Neuronal stem cell (in vitro differentiated cells): ENCODE measurements around the gene PSORS1C1.

ENCODE experiments used
- DNase-seq: peaks from one replicate; pipeline ENCODE4 v3.0.0-alpha.2; 2013; ENCODE audit warnings: low spot score
- H2AFZ ChIP-seq: one replicate; pipeline ENCODE4 v1.6.1; 2013; ENCODE audit warnings: mild to moderate bottlenecking, low read length, inconsistent platforms
- H2AK5ac ChIP-seq: 2 replicates; pipeline ENCODE4 v1.6.1; 2013; ENCODE audit warnings: low read depth, mild to moderate bottlenecking, inconsistent platforms, low read length, moderate library complexity, mixed read lengths
- H2BK120ac ChIP-seq: 2 replicates; pipeline ENCODE4 v1.6.1; 2013; ENCODE audit warnings: low read depth, mild to moderate bottlenecking, inconsistent platforms, low read length, moderate library complexity, mixed read lengths
- H2BK12ac ChIP-seq: one replicate; pipeline ENCODE4 v1.6.1; 2013; ENCODE audit warnings: low read length, inconsistent platforms
- H2BK15ac ChIP-seq: 2 replicates; pipeline ENCODE4 v1.6.1; 2013; ENCODE audit warnings: mild to moderate bottlenecking, low read length, inconsistent platforms, mixed read lengths
- H2BK5ac ChIP-seq: one replicate; pipeline ENCODE4 v1.6.1; 2013; ENCODE audit warnings: inconsistent platforms, mild to moderate bottlenecking, low read length, moderate library complexity
- H3K14ac ChIP-seq: one replicate; pipeline ENCODE4 v1.6.1; 2013; ENCODE audit warnings: low read length, inconsistent platforms
- H3K18ac ChIP-seq: 2 replicates; pipeline ENCODE4 v1.6.1; 2013; ENCODE audit warnings: low read length, inconsistent platforms
- H3K23ac ChIP-seq: 2 replicates; pipeline ENCODE4 v1.6.1; 2013; ENCODE audit warnings: low read depth, mild to moderate bottlenecking, mixed read lengths, low read length, inconsistent platforms; ENCODE audit not compliant: poor library complexity
- H3K27ac ChIP-seq: replicated peaks from 3 replicates; pipeline ENCODE4 v1.5.1; 2013; ENCODE audit warnings: low read length, inconsistent platforms
- H3K27me3 ChIP-seq, 3 experiments: 2 replicates each; pipeline ENCODE4 v1.6.1; 2013; ENCODE audit warnings: low read length in 3 of 3, mild to moderate bottlenecking in 2 of 3, inconsistent platforms in 1 of 3, low read depth in 1 of 3, mixed read lengths in 1 of 3, moderate library complexity in 1 of 3; ENCODE audit not compliant: control insufficient read depth in 3 of 3, insufficient read depth in 3 of 3
- H3K36me3 ChIP-seq, 2 donors: replicated peaks in 1 of 2; 2 replicates each; pipeline ENCODE4 v1.6.1; 2013; ENCODE audit warnings: low read length in 2 of 2; ENCODE audit not compliant: control insufficient read depth in 2 of 2, insufficient read depth in 2 of 2
- H3K4ac ChIP-seq: 2 replicates; pipeline ENCODE4 v1.6.1; 2013; ENCODE audit warnings: inconsistent platforms, mild to moderate bottlenecking, low read length, moderate library complexity
- H3K4me1 ChIP-seq, 2 donors: 1 replicate in 1 of 2; 2 replicates in 1 of 2; pipeline ENCODE4 v1.6.1; 2013; ENCODE audit warnings: low read length in 2 of 2, low read depth in 1 of 2; ENCODE audit not compliant: control insufficient read depth in 2 of 2, insufficient read depth in 1 of 2
- H3K4me2 ChIP-seq: one replicate; pipeline ENCODE4 v1.6.1; 2013; ENCODE audit warnings: mild to moderate bottlenecking, low read length, inconsistent platforms; ENCODE audit not compliant: insufficient read depth, poor library complexity, severe bottlenecking
- H3K4me3 ChIP-seq, 2 donors: 2 replicates each; pipeline ENCODE4 v1.5.1; 2013; ENCODE audit warnings: low read length in 2 of 2, mild to moderate bottlenecking in 2 of 2, inconsistent platforms in 1 of 2, moderate library complexity in 1 of 2
- H3K79me1 ChIP-seq: one replicate; pipeline ENCODE4 v1.6.1; 2013; ENCODE audit warnings: low read depth, mild to moderate bottlenecking, inconsistent platforms, low read length, moderate library complexity
- H3K9ac ChIP-seq: one replicate; pipeline ENCODE4 v1.6.1; 2013; ENCODE audit warnings: mild to moderate bottlenecking, low read depth, low read length, inconsistent platforms; ENCODE audit not compliant: poor library complexity
- H3K9me3 ChIP-seq, 2 donors: replicated peaks in 1 of 2; 2 replicates each; pipeline versions ENCODE3 to v1.6.1; 2013; ENCODE audit warnings: low read length in 2 of 2, mild to moderate bottlenecking in 2 of 2, inconsistent platforms in 1 of 2, low read depth in 1 of 2, mixed read lengths in 1 of 2, moderate library complexity in 1 of 2; ENCODE audit not compliant: control insufficient read depth in 2 of 2, insufficient read depth in 1 of 2
- H4K8ac ChIP-seq: one replicate; pipeline ENCODE4 v1.6.1; 2013; ENCODE audit warnings: low read depth, mild to moderate bottlenecking, inconsistent platforms, low read length, moderate library complexity
- H4K91ac ChIP-seq: one replicate; pipeline ENCODE4 v1.6.1; 2013; ENCODE audit warnings: low read length, low read depth, mild to moderate bottlenecking, inconsistent platforms; ENCODE audit not compliant: poor library complexity
- WGBS, 2 donors: extraction: QIAGEN DNeasy Blood & Tissue Kit; methylation state at CpG; one replicate each; pipeline ENCODE4 v1.1.7; 2013; ENCODE audit warnings: missing lambda C conversion rate in 2 of 2, mixed read lengths in 1 of 2; ENCODE audit not compliant: insufficient read length in 2 of 2, insufficient replicate concordance in 1 of 2; ENCODE audit errors: extremely low coverage in 2 of 2; 5-methylcytosine and 5-hydroxymethylcytosine counted together

PSORS1C1 gene

DNA sequence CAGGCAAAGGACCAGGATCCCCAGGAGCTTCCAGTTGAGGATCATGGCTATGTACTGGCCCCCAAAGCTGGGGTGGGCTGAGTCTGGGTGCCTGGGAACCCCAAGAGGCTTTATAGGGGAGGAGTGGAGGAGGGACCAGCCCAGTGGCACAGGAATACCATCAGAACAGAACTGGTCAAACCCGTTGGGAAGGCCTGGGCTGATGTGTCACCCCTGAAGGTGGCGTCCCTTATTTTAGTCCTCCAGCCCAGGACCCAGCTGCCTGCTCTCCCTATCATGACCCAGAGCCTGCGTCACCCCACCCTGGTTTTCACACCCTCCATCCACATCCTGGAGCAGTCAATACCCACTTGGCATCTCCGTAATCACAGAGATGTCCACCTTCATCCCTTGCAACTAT lies 24.4 kb downstream of the PSORS1C1 start, which contains the start of gene PSORS1C2:
Gene PSORS1C2, minus strand, starts transcription at position 85 of the 400 bp plus-strand sequence. Its CDS starts 40 bp downstream, at position 45.
- H3K14ac ChIP-seq: no peak within 1 kb of the TSS
- peak within 1 kb of the TSS; percentile 20 for H2BK5ac ChIP-seq
- no peak within 1 kb of the TSS for H3K27ac ChIP-seq
- no peak within 1 kb of the TSS for H4K8ac ChIP-seq
- peak within 1 kb of the TSS; percentile 16 for H2BK12ac ChIP-seq
- peak within 1 kb of the TSS; percentile 62 for H4K91ac ChIP-seq
- H2AFZ ChIP-seq: peak within 1 kb of the TSS; percentile 72
- H3K9me3 ChIP-seq: peaks cover 0 to 3% of the 10 kb centered on the region in 2 donors
- H3K79me1 ChIP-seq: no peaks in the 10 kb centered on the region
- WGBS, 2 donors: no CpG with 5 or more reads among the region's 4 CpGs
- H3K4me3 ChIP-seq: no peak within 1 kb of the TSS
- peaks cover 4 to 18% of the 10 kb centered on the region in 2 donors for H3K36me3 ChIP-seq
- no peak within 1 kb of the TSS for H3K4me2 ChIP-seq
- no peaks in the 10 kb centered on the region for H3K27me3 ChIP-seq
- no peak within 1 kb of the TSS for H3K9ac ChIP-seq
- H3K4me1 ChIP-seq: peaks cover 2 to 13% of the 10 kb centered on the region in 2 donors
- H3K23ac ChIP-seq: no peak within 1 kb of the TSS
- no peak for DNase-seq
- peak within 1 kb of the TSS; percentile 72 for H2AK5ac ChIP-seq
- peak within 1 kb of the TSS; percentile 84 for H2BK120ac ChIP-seq
- no peak within 1 kb of the TSS for H3K4ac ChIP-seq
- H3K18ac ChIP-seq: peak within 1 kb of the TSS; percentile 62
- H2BK15ac ChIP-seq: no peak within 1 kb of the TSS

DNA sequence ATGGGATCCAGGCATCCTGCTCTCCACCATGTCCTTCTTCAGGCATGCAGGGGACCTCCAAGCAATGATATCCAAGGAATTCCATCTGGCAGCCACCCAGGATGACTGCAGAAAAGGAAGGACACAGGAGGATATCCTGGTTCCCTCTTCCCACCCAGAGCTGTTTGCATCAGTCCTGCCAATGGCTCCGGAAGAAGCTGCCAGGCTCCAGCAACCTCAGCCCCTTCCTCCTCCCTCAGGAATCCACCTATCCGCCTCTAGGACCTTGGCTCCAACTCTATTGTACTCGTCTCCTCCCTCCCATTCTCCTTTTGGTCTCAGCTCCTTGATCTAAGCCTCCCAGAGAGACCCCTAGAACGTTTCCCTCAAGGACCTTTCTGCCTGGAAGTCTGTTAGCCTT lies 25.0 kb downstream of the PSORS1C1 start:
- Histone ChIP-seq H3K9me3 (peaks cover 0 to 3% of the 10 kb centered on the region in 2 donors), H2BK12ac (no peak overlapping the region), H3K79me1 (no peaks in the 10 kb centered on the region), H2BK15ac (no peak overlapping the region), H3K27ac (no peak overlapping the region), H4K8ac (no peak overlapping the region), H2BK120ac (no peak overlapping the region), H3K4me2 (no peak overlapping the region), H3K4me3 (no peak overlapping the region), H4K91ac (peak overlapping the region; percentile 62), H3K9ac (no peak overlapping the region), H2AK5ac (no peak overlapping the region), H3K36me3 (peaks cover 9 to 25% of the 10 kb centered on the region in 2 donors), H3K4ac (no peak overlapping the region), H3K18ac (peak overlapping the region; percentile 52), H2BK5ac (no peak overlapping the region), H3K4me1 (peaks cover 2 to 13% of the 10 kb centered on the region in 2 donors), H3K23ac (no peak overlapping the region), H3K27me3 (no peaks in the 10 kb centered on the region), H3K14ac (no peak overlapping the region), H2AFZ (peak overlapping the region; percentile 72)
- WGBS, 2 donors: no CpG with 5 or more reads among the region's 4 CpGs
- no peak for DNase-seq

GRCh38 chr6:31140643-31141042 lies 26.0 kb downstream of the PSORS1C1 start:
- Histone ChIP-seq H3K18ac (no peak overlapping the region), H3K9me3 (peaks cover 0 to 3% of the 10 kb centered on the region in 2 donors), H3K79me1 (no peaks in the 10 kb centered on the region), H3K23ac (peak overlapping the region; percentile 10), H2BK15ac (no peak overlapping the region), H3K4ac (no peak overlapping the region), H3K9ac (no peak overlapping the region), H3K14ac (no peak overlapping the region), H4K91ac (no peak overlapping the region), H3K4me1 (peaks cover 2 to 13% of the 10 kb centered on the region in 2 donors), H2BK5ac (no peak overlapping the region), H2BK12ac (no peak overlapping the region), H3K27me3 (no peaks in the 10 kb centered on the region), H3K4me3 (no peak overlapping the region), H2BK120ac (no peak overlapping the region), H2AFZ (no peak overlapping the region), H2AK5ac (no peak overlapping the region), H3K27ac (no peak overlapping the region), H4K8ac (no peak overlapping the region), H3K4me2 (no peak overlapping the region), H3K36me3 (peaks cover 15 to 35% of the 10 kb centered on the region in 2 donors)
- WGBS, 2 donors: no CpG with 5 or more reads among the region's 15 CpGs
- DNase-seq: no peak

- Histone ChIP-seq H3K4ac (no peak overlapping the region), H2BK12ac (no peak overlapping the region), H3K4me2 (no peak overlapping the region), H2BK5ac (no peak overlapping the region), H3K36me3 (peaks cover 15 to 45% of the 10 kb centered on the region in 2 donors), H3K14ac (no peak overlapping the region), H3K79me1 (no peaks in the 10 kb centered on the region), H2AK5ac (no peak overlapping the region), H3K9ac (no peak overlapping the region), H2BK15ac (no peak overlapping the region), H3K27ac (no peak overlapping the region), H4K8ac (no peak overlapping the region), H3K27me3 (no peaks in the 10 kb centered on the region), H3K9me3 (peaks cover 0 to 3% of the 10 kb centered on the region in 2 donors), H3K18ac (no peak overlapping the region), H2AFZ (no peak overlapping the region), H4K91ac (no peak overlapping the region), H3K4me1 (peaks cover 2 to 13% of the 10 kb centered on the region in 2 donors), H3K4me3 (no peak overlapping the region), H3K23ac (no peak overlapping the region), H2BK120ac (no peak overlapping the region)
- no peak for DNase-seq
- no CpG with 5 or more reads among the region's 2 CpGs for WGBS, 2 donors
Observed at GRCh38 chr6:31142361-31142761, 27.8 kb downstream of the PSORS1C1 start.
